Measurements from ENCODE around the gene OCRL.

The OCRL gene

GRCh38 chrX:129612396-129612795 is 72.3 kb downstream of the OCRL start:
- H3K27ac ChIP-seq (replicated peaks) = no peak overlapping the region
- H3K4me3 ChIP-seq (replicated peaks; ENCODE audit: insufficient read depth, low read length) = no peak overlapping the region
- TF ChIP-seq, protein P1, sequence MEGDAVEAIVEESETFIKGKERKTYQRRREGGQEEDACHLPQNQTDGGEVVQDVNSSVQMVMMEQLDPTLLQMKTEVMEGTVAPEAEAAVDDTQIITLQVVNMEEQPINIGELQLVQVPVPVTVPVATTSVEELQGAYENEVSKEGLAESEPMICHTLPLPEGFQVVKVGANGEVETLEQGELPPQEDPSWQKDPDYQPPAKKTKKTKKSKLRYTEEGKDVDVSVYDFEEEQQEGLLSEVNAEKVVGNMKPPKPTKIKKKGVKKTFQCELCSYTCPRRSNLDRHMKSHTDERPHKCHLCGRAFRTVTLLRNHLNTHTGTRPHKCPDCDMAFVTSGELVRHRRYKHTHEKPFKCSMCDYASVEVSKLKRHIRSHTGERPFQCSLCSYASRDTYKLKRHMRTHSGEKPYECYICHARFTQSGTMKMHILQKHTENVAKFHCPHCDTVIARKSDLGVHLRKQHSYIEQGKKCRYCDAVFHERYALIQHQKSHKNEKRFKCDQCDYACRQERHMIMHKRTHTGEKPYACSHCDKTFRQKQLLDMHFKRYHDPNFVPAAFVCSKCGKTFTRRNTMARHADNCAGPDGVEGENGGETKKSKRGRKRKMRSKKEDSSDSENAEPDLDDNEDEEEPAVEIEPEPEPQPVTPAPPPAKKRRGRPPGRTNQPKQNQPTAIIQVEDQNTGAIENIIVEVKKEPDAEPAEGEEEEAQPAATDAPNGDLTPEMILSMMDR (IDR thresholded peaks at IDR 0.05; ENCODE audit: insufficient read depth, low read length) = no peak
- TF ChIP-seq POLR2AphosphoS5 (IDR thresholded peaks at IDR 0.05; ENCODE audit: low read depth) = no peak
- no peak for TF ChIP-seq GABPA (IDR thresholded peaks at IDR 0.05; ENCODE audit: low read depth)
- TF ChIP-seq SPI1 (IDR thresholded peaks at IDR 0.05; ENCODE audit: borderline replicate concordance, low read depth) = no peak
- no peak for TF ChIP-seq REST (IDR thresholded peaks at IDR 0.05; ENCODE audit: insufficient replicate concordance, low read depth)
- DNase-seq (ENCODE audit: low read depth in 1 of 2, low spot score in 1 of 2) = no peak
- no peaks in the 10 kb centered on the region for H3K27me3 ChIP-seq (ENCODE audit: insufficient read depth, poor library complexity, severe bottlenecking)

DNA sequence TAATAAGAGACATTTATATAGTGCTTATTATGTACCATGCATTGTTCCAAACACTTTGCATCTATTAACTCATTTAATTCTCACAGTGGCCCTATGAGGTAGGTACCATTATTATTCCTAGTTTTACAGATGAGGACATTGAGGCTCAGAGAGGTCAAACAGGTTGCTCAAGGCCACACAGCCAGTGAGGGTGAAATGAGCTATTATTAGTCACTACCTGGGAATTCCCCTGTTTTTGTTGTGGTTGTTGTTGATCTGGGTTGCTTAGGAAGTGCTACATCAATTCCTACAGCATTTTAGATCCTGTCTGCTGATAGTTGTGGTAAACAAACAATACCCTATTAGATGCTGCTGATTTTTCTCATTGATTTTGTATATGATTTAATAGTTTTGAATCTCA is 73.5 kb downstream of the OCRL start:
- no peak for TF ChIP-seq POLR2AphosphoS5 (IDR thresholded peaks at IDR 0.05; ENCODE audit: low read depth)
- TF ChIP-seq REST (IDR thresholded peaks at IDR 0.05; ENCODE audit: insufficient replicate concordance, low read depth) = no peak
- TF ChIP-seq SPI1 (IDR thresholded peaks at IDR 0.05; ENCODE audit: borderline replicate concordance, low read depth) = no peak
- TF ChIP-seq, protein P1 (IDR thresholded peaks at IDR 0.05; ENCODE audit: insufficient read depth, low read length) = no peak
- no peak for TF ChIP-seq GABPA (IDR thresholded peaks at IDR 0.05; ENCODE audit: low read depth)
- Histone ChIP-seq H3K27me3 (ENCODE audit: insufficient read depth, poor library complexity, severe bottlenecking) (no peaks in the 10 kb centered on the region), H3K27ac (replicated peaks) (no peak overlapping the region), H3K4me3 (replicated peaks; ENCODE audit: insufficient read depth, low read length) (no peak overlapping the region)
- DNase-seq (ENCODE audit: low read depth in 1 of 2, low spot score in 1 of 2) = no peak

DNA sequence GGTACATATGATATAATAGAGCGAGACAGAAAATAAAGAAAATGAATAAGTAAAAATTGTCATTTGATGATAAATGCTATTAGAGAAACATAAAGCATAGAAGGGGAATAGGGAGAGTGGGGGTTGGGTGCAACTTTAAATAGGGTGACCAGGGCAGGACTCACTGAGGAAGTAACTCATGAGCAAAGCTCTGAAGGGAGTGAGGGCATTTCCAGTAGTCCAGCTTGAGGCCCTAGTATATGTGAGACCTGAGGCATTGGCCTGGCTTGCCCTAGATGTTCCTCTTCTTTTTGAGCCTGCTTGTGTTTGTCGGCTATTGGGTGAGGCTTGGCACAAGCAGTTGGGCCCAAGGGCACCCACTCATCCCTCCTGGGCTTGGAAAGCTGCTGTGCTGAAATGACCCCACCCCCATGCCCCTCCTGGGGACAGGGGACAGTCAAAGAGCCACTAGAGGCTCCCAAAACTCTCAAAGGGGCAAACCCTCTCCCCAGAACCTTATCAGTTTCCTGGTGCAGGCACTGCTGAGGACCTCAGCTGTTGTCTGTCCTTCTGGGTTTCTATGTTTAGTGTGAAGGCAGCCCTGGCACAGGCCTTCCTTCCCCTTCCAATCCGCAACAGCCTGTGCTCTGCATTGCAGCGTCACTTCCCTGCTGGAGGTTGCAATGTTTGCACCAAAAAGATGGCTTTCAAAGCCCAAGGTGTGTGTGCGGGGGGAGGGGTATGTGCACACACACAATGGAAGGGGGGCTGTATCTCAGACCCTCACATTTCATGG is 74.6 kb downstream of the OCRL start:
- Histone ChIP-seq H3K27me3 (ENCODE audit: insufficient read depth, poor library complexity, severe bottlenecking) (no peaks in the 10 kb centered on the region), H3K4me3 (replicated peaks; ENCODE audit: insufficient read depth, low read length) (no peak overlapping the region), H3K27ac (replicated peaks) (0 out of 2 replicates have a peak overlapping the region, but pooled peaks have one; percentile 31)
- DNase-seq (ENCODE audit: low read depth in 1 of 2, low spot score in 1 of 2) = peak in 1 of 2 experiments; percentile 11
- no peak for TF ChIP-seq POLR2AphosphoS5 (IDR thresholded peaks at IDR 0.05; ENCODE audit: low read depth)

DNA sequence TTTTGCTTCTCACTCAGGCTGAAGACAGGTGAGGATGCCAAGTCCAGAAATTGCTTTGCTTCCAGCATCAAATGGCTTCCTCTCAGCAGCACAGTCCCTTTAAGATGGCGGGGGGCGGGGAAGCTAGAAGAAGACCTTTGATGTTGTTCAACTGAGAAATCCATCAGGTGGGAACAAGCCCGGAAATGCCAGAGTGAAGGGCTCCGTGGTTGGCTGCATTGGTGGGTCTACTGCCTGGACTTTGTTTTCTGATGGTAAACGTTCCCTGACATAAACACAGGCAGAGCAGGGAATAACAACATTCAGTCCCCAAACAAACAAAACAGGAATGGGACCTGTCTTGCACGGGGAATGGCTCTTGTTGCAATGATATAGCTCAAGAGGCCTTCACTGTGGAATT is 77.4 kb downstream of the OCRL start:
- no peaks in the 10 kb centered on the region for H3K27me3 ChIP-seq (ENCODE audit: insufficient read depth, poor library complexity, severe bottlenecking)
- TF ChIP-seq POLR2AphosphoS5 (IDR thresholded peaks at IDR 0.05; ENCODE audit: low read depth) (no peak), GABPA (IDR thresholded peaks at IDR 0.05; ENCODE audit: low read depth) (no peak), SPI1 (IDR thresholded peaks at IDR 0.05; ENCODE audit: borderline replicate concordance, low read depth) (no peak), REST (IDR thresholded peaks at IDR 0.05; ENCODE audit: insufficient replicate concordance, low read depth) (no peak)
- TF ChIP-seq, protein P1 (IDR thresholded peaks at IDR 0.05; ENCODE audit: insufficient read depth, low read length) = no peak
- no peak overlapping the region for H3K4me3 ChIP-seq (replicated peaks; ENCODE audit: insufficient read depth, low read length)
- no peak overlapping the region for H3K27ac ChIP-seq (replicated peaks)
- no peak for DNase-seq (ENCODE audit: low read depth in 1 of 2, low spot score in 1 of 2)

Data from HL-60 (cell line).